Bronchial epithelial cell (primary cell): Measurements from ENCODE around the gene DPPA5. TPM values are rescaled to one million over a fixed set of nuclear protein-coding genes. Genes with fewer than 3 reads are reported as not detected.
"Not testable (repeated sequence)": the region's sequence is repeated elsewhere in the genome, so short reads cannot be mapped to it uniquely, and the experiment has no call there.

Experiments used
- DNase-seq: peaks from one replicate; pipeline ENCODE4 v3.0.0-alpha.2; 2010; ENCODE audit warnings: low read depth
- FAIRE-seq: peaks from 2 replicates; lab custom pipeline; 2011; peaks lifted over from hg19 to GRCh38; lab: Jason Lieb, UNC
- H3K27me3 ChIP-seq: 2 replicates; pipeline ENCODE4 v1.5.1; 2011; ENCODE audit warnings: low read length; ENCODE audit not compliant: control insufficient read depth, insufficient read depth
- H3K36me3 ChIP-seq: 2 replicates; pipeline ENCODE4 v1.5.1; 2011; ENCODE audit warnings: low read length; ENCODE audit not compliant: control insufficient read depth, insufficient read depth
- H3K4me3 ChIP-seq: 2 replicates; pipeline ENCODE4 v1.5.1; 2011; ENCODE audit warnings: mild to moderate bottlenecking, low read depth, low read length, control low read depth
- CTCF ChIP-seq: IDR thresholded peaks from 2 replicates; pipeline ENCODE4 v1.5.1; 2011; ENCODE audit warnings: mild to moderate bottlenecking, moderate library complexity, low read length, control low read depth, inconsistent platforms; ENCODE audit not compliant: insufficient read depth, severe bottlenecking
- total RNA-seq: library from RNA; depleted of rRNA; stranded (reverse); fragments of >200 nt; gene quantifications from 2 replicates; pipeline ENCODE4 v1.2.1, GENCODE V29; 2014

Gene DPPA5
- total RNA-seq, 1 donor from 2014 or later, result not detected

- Histone ChIP-seq H3K36me3 (no peaks in the 10 kb centered on the region), H3K4me3 (peak overlapping the region; percentile 80), H3K27me3 (no peaks in the 10 kb centered on the region)
- DNase-seq (peak; percentile 23), FAIRE-seq (no peak)
- TF ChIP-seq CTCF, result peak; percentile 15
Observed at GRCh38 chr6:73308712-73309534, 45.2 kb downstream of the DPPA5 start.

DNA sequence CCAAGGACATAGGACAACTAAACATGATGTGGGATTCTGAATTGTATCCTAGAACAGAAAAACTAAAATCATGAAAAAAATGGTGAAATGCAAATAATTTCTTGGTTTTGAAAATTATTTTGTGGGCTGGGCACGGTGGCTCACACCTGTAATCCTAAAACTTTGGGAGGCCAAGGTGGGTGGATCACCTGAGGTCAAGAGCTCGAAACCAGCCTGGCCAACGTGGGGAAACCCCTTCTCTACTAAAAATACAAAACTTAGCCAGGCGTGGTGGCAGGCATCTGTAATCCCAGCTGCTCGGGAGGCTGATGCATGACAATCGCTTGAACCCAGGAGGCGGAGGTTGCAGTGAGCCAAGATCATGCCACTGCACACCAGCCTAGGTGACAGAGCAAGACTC is 50.3 kb downstream of the DPPA5 start:
- not testable (repeated sequence) for H3K27me3 ChIP-seq, H3K36me3 ChIP-seq, DNase-seq, FAIRE-seq, H3K4me3 ChIP-seq

Other genes with a start within 250 kb of the DPPA5 start
- gene KHDC1L, start 128.8 kb downstream of the DPPA5 start, total RNA-seq, result not detected in 2 replicates
- 1.3 and 1.7 TPM in 2 replicates for gene KHDC1, start 91.1 kb downstream of the DPPA5 start, total RNA-seq
- gene KHDC3L, start 8.4 kb upstream of the DPPA5 start, total RNA-seq, result not detected in 2 replicates
- gene OOEP, start 15.6 kb upstream of the DPPA5 start, total RNA-seq, result not detected in 2 replicates
- gene DDX43, start 40.6 kb upstream of the DPPA5 start, total RNA-seq, result 0.26 and 0.64 TPM in 2 replicates
- gene CGAS, start 98.0 kb upstream of the DPPA5 start, total RNA-seq, result 3.6 and 3.9 TPM in 2 replicates
- 40.3 and 47.1 TPM in 2 replicates for gene MTO1, start 107.5 kb upstream of the DPPA5 start, total RNA-seq
- gene EEF1A1, start 166.8 kb upstream of the DPPA5 start, total RNA-seq, result 32,582 and 62,692 TPM in 2 replicates